GM23338 (cell line): ENCODE data around the gene NOP9. TPM values are rescaled to one million over a fixed set of nuclear protein-coding genes. Genes with fewer than 3 reads are reported as not detected.

ENCODE experiments used
- ATAC-seq: fragments of 200-7000 bp; cut with Tn5 transposase; 3 replicates; pipeline ENCODE4 v1.9.1; 2020
- DNase-seq: peaks from one replicate; pipeline ENCODE4 v3.0.0-alpha.2; 2015; ENCODE audit warnings: low spot score
- H2AFZ ChIP-seq: fragments of 200-600 bp; sonication (generic); 2 replicates; pipeline ENCODE4 v1.8.0; 2016; ENCODE audit warnings: antibody characterized with exemption, mild to moderate bottlenecking, moderate library complexity
- H3F3A ChIP-seq: fragments of 200-600 bp; sonication (generic); replicated peaks from 2 replicates; pipeline ENCODE4 v1.8.0; 2017; ENCODE audit warnings: antibody characterized with exemption, mixed run types, low read depth
- H3K27ac ChIP-seq: fragments of 200-600 bp; sonication (generic); 2 replicates; pipeline ENCODE4 v1.6.1; 2016; ENCODE audit warnings: low read depth
- H3K27me3 ChIP-seq: fragments of 200-600 bp; sonication (generic); 2 replicates; pipeline ENCODE4 v1.8.0; 2016; ENCODE audit warnings: mild to moderate bottlenecking, mixed run types, moderate library complexity; ENCODE audit not compliant: insufficient read depth
- H3K36me3 ChIP-seq: fragments of 200-600 bp; sonication (generic); 2 replicates; pipeline ENCODE4 v1.8.0; 2016; ENCODE audit warnings: mild to moderate bottlenecking; ENCODE audit not compliant: insufficient read depth
- H3K4me1 ChIP-seq: fragments of 200-600 bp; sonication (generic); 2 replicates; pipeline ENCODE4 v1.8.0; 2016; ENCODE audit warnings: mild to moderate bottlenecking, moderate library complexity; ENCODE audit not compliant: insufficient read depth
- H3K4me2 ChIP-seq: fragments of 200-600 bp; sonication (generic); 2 replicates; pipeline ENCODE4 v1.7.1; 2017; ENCODE audit warnings: mixed run types
- H3K4me3 ChIP-seq: fragments of 200-600 bp; sonication (generic); 2 replicates; pipeline ENCODE4 v1.6.1; 2016; ENCODE audit warnings: mixed run types
- H3K79me2 ChIP-seq: fragments of 200-600 bp; sonication (generic); replicated peaks from 2 replicates; pipeline ENCODE4 v1.8.0; 2017; ENCODE audit warnings: mild to moderate bottlenecking; ENCODE audit not compliant: insufficient read depth
- H3K9me2 ChIP-seq: fragments of 200-600 bp; sonication (generic); 2 replicates; pipeline ENCODE4 v1.8.0; 2017; ENCODE audit not compliant: insufficient read depth
- H4K20me1 ChIP-seq: fragments of 200-600 bp; sonication (generic); replicated peaks from 2 replicates; pipeline ENCODE4 v1.8.0; 2017; ENCODE audit warnings: mild to moderate bottlenecking; ENCODE audit not compliant: insufficient read depth
- H3K27ac Mint-ChIP-seq: 2 replicates; pipeline ENCODE4 v1.8.0; 2020; ENCODE audit warnings: inconsistent platforms, mild to moderate bottlenecking, moderate library complexity, mixed read lengths
- H3K27me3 Mint-ChIP-seq: 3 replicates; pipeline ENCODE4 v1.8.0; 2022; ENCODE audit warnings: low read depth, mild to moderate bottlenecking, moderate library complexity, mixed read lengths, inconsistent platforms; ENCODE audit not compliant: insufficient read depth, poor library complexity
- H3K36me3 Mint-ChIP-seq: 3 replicates; pipeline ENCODE4 v1.8.0; 2021; ENCODE audit warnings: low read depth, mild to moderate bottlenecking, inconsistent platforms, moderate library complexity, mixed read lengths
- H3K4me1 Mint-ChIP-seq: 3 replicates; pipeline ENCODE4 v1.8.0; 2020; ENCODE audit warnings: mild to moderate bottlenecking, inconsistent platforms, mixed read lengths
- H3K4me3 Mint-ChIP-seq: 3 replicates; pipeline ENCODE4 v1.8.0; 2021; ENCODE audit warnings: moderate library complexity, mild to moderate bottlenecking, inconsistent platforms, mixed read lengths
- H3K9me3 Mint-ChIP-seq: 3 replicates; pipeline ENCODE4 v1.8.0; 2020; ENCODE audit warnings: moderate library complexity, mild to moderate bottlenecking, inconsistent platforms, mixed read lengths
- CREB1 ChIP-seq: fragments of 250-450 bp; sonication (Bioruptor Pico); IDR thresholded peaks from 2 replicates; pipeline ENCODE4 v1.5.0; 2020; ENCODE audit warnings: low read depth, mild to moderate bottlenecking, moderate library complexity
- CTCF ChIP-seq, 2 experiments: fragments of 200-600 bp in 1 of 2; sonication (generic) in 1 of 2; conservative IDR thresholded peaks; 2 replicates each; pipeline versions ENCODE4 v1.5.1 to v1.6.1; 2016 to 2017; ENCODE audit warnings: antibody characterized with exemption in 2 of 2, low read depth in 2 of 2, mild to moderate bottlenecking in 2 of 2, moderate library complexity in 1 of 2
- EZH2 ChIP-seq: fragments of 200-600 bp; sonication (generic); IDR thresholded peaks from one replicate; pipeline ENCODE4 v1.8.0; 2017; ENCODE audit warnings: antibody characterized with exemption, mild to moderate bottlenecking, low read depth; ENCODE audit not compliant: unreplicated experiment
- EZH2phosphoT487 ChIP-seq: fragments of 200-600 bp; sonication (generic); IDR thresholded peaks from one replicate; pipeline ENCODE4 v1.8.1; 2018; ENCODE audit warnings: antibody characterized with exemption; ENCODE audit not compliant: unreplicated experiment
- JUNB ChIP-seq: IDR thresholded peaks from one replicate; pipeline ENCODE4 v1.6.1; 2016; ENCODE audit warnings: antibody characterized with exemption; ENCODE audit not compliant: unreplicated experiment
- NANOG ChIP-seq: IDR thresholded peaks from 2 replicates; pipeline ENCODE4 v1.6.1; 2016; ENCODE audit warnings: antibody characterized with exemption, borderline replicate concordance
- POLR2AphosphoS5 ChIP-seq: IDR thresholded peaks from 2 replicates; pipeline ENCODE4 v1.6.1; 2016; ENCODE audit warnings: antibody characterized with exemption, low read depth
- REST ChIP-seq: IDR thresholded peaks from one replicate; pipeline ENCODE4 v1.6.1; 2018; ENCODE audit warnings: antibody characterized with exemption; ENCODE audit not compliant: unreplicated experiment
- STAT1 ChIP-seq: IDR thresholded peaks from one replicate; pipeline ENCODE4 v1.6.1; 2016; ENCODE audit warnings: antibody characterized with exemption; ENCODE audit not compliant: unreplicated experiment
- ZNF114 ChIP-seq: fragments of 250-450 bp; sonication (Bioruptor Pico); IDR thresholded peaks from 2 replicates; pipeline ENCODE4 v1.5.0; 2020; ENCODE audit warnings: mild to moderate bottlenecking, moderate library complexity
- polyA plus RNA-seq: library from polyadenylated mRNA; unstranded; fragments of >200 nt; fragmentation: Nextera tagmentation; extraction: Ambion mirVana; gene quantifications from 2 replicates; pipeline ENCODE4 v1.2.1, GENCODE V29; 2016
- total RNA-seq: library from RNA; depleted of rRNA; stranded (reverse); fragments of >200 nt; shearing (Covaris generic); gene quantifications from 2 replicates; pipeline ENCODE4 v1.2.3, GENCODE V29; 2014
- TF ChIP-seq, protein P1 (sequence below): IDR thresholded peaks from 2 replicates; pipeline ENCODE4 v1.6.1; 2016; ENCODE audit warnings: antibody characterized with exemption
- TF ChIP-seq, protein P2 (sequence below): fragments of 250-450 bp; sonication (Bioruptor Pico); IDR thresholded peaks from 2 replicates; pipeline ENCODE4 v1.5.0; 2020; ENCODE audit warnings: mild to moderate bottlenecking, moderate library complexity

Gene NOP9
- total and polyA plus RNA-seq, 2 experiments from 2014 or later, result 7.9 to 32.8 TPM

- H3K27ac Mint-ChIP-seq, result no peak overlapping the region
- Histone ChIP-seq H3K9me2 (no peaks in the 10 kb centered on the region), H3K27me3 (peaks cover 100% of the 10 kb centered on the region), H3K4me2 (peak overlapping the region; percentile 92), H3F3A (0 out of 2 replicates have a peak, but pooled peaks cover 8% of the 10 kb centered on the region), H3K27ac (no peak overlapping the region), H3K79me2 (no peaks in the 10 kb centered on the region), H3K4me3 (peak overlapping the region; percentile 80), H2AFZ (peak overlapping the region; percentile 100), H3K36me3 (no peaks in the 10 kb centered on the region), H4K20me1 (peaks cover 4% of the 10 kb centered on the region), H3K4me1 (peaks cover 26% of the 10 kb centered on the region; the same call in 1 of the 2 replicates)
- peaks cover 23% of the 10 kb centered on the region for H3K4me1 Mint-ChIP-seq
- no peaks in the 10 kb centered on the region for H3K36me3 Mint-ChIP-seq
- TF ChIP-seq, protein P1, sequence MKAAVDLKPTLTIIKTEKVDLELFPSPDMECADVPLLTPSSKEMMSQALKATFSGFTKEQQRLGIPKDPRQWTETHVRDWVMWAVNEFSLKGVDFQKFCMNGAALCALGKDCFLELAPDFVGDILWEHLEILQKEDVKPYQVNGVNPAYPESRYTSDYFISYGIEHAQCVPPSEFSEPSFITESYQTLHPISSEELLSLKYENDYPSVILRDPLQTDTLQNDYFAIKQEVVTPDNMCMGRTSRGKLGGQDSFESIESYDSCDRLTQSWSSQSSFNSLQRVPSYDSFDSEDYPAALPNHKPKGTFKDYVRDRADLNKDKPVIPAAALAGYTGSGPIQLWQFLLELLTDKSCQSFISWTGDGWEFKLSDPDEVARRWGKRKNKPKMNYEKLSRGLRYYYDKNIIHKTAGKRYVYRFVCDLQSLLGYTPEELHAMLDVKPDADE, result no peak
- TF ChIP-seq EZH2 (no peak), NANOG (no peak), JUNB (no peak), POLR2AphosphoS5 (no peak), CREB1 (CRISPR knock-in tag) (no peak), CTCF (conservative IDR thresholded peaks at IDR 0.05; ENCODE audit: low read depth in 2 of 2) (no peak), ZNF114 (CRISPR knock-in tag) (no peak), REST (no peak), STAT1 (no peak), EZH2phosphoT487 (no peak)
- TF ChIP-seq, protein P2, sequence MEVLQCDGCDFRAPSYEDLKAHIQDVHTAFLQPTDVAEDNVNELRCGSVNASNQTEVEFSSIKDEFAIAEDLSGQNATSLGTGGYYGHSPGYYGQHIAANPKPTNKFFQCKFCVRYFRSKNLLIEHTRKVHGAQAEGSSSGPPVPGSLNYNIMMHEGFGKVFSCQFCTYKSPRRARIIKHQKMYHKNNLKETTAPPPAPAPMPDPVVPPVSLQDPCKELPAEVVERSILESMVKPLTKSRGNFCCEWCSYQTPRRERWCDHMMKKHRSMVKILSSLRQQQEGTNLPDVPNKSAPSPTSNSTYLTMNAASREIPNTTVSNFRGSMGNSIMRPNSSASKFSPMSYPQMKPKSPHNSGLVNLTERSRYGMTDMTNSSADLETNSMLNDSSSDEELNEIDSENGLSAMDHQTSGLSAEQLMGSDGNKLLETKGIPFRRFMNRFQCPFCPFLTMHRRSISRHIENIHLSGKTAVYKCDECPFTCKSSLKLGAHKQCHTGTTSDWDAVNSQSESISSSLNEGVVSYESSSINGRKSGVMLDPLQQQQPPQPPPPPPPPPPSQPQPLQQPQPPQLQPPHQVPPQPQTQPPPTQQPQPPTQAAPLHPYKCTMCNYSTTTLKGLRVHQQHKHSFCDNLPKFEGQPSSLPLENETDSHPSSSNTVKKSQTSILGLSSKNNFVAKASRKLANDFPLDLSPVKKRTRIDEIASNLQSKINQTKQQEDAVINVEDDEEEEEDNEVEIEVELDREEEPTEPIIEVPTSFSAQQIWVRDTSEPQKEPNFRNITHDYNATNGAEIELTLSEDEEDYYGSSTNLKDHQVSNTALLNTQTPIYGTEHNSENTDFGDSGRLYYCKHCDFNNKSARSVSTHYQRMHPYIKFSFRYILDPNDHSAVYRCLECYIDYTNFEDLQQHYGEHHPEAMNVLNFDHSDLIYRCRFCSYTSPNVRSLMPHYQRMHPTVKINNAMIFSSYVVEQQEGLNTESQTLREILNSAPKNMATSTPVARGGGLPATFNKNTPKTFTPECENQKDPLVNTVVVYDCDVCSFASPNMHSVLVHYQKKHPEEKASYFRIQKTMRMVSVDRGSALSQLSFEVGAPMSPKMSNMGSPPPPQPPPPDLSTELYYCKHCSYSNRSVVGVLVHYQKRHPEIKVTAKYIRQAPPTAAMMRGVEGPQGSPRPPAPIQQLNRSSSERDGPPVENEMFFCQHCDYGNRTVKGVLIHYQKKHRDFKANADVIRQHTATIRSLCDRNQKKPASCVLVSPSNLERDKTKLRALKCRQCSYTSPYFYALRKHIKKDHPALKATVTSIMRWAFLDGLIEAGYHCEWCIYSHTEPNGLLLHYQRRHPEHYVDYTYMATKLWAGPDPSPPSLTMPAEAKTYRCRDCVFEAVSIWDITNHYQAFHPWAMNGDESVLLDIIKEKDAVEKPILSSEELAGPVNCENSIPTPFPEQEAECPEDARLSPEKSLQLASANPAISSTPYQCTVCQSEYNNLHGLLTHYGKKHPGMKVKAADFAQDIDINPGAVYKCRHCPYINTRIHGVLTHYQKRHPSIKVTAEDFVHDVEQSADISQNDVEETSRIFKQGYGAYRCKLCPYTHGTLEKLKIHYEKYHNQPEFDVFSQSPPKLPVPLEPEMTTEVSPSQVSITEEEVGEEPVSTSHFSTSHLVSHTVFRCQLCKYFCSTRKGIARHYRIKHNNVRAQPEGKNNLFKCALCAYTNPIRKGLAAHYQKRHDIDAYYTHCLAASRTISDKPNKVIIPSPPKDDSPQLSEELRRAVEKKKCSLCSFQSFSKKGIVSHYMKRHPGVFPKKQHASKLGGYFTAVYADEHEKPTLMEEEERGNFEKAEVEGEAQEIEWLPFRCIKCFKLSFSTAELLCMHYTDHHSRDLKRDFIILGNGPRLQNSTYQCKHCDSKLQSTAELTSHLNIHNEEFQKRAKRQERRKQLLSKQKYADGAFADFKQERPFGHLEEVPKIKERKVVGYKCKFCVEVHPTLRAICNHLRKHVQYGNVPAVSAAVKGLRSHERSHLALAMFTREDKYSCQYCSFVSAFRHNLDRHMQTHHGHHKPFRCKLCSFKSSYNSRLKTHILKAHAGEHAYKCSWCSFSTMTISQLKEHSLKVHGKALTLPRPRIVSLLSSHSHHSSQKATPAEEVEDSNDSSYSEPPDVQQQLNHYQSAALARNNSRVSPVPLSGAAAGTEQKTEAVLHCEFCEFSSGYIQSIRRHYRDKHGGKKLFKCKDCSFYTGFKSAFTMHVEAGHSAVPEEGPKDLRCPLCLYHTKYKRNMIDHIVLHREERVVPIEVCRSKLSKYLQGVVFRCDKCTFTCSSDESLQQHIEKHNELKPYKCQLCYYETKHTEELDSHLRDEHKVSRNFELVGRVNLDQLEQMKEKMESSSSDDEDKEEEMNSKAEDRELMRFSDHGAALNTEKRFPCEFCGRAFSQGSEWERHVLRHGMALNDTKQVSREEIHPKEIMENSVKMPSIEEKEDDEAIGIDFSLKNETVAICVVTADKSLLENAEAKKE (CRISPR knock-in tag), result no peak
- peaks cover 94% of the 10 kb centered on the region for H3K27me3 Mint-ChIP-seq
- no peaks in the 10 kb centered on the region for H3K9me3 Mint-ChIP-seq
- peak; percentile 30 for DNase-seq
- ATAC-seq, result no peak
- peak overlapping the region; percentile 83 for H3K4me3 Mint-ChIP-seq
Measured at GRCh38 chr14:24335461-24336171, 36.0 kb downstream of the NOP9 start.
